ENCODE data around the gene ANKRD23. TPM values are rescaled to one million over a fixed set of nuclear protein-coding genes. Genes with fewer than 3 reads are reported as not detected.

The ANKRD23 gene
- total and polyA plus RNA-seq, 2 of the 13 experiments (the other 11 are each of a cell fraction or from before 2014, with no cell fraction given) = 1.5 to 1.6 TPM

DNA sequence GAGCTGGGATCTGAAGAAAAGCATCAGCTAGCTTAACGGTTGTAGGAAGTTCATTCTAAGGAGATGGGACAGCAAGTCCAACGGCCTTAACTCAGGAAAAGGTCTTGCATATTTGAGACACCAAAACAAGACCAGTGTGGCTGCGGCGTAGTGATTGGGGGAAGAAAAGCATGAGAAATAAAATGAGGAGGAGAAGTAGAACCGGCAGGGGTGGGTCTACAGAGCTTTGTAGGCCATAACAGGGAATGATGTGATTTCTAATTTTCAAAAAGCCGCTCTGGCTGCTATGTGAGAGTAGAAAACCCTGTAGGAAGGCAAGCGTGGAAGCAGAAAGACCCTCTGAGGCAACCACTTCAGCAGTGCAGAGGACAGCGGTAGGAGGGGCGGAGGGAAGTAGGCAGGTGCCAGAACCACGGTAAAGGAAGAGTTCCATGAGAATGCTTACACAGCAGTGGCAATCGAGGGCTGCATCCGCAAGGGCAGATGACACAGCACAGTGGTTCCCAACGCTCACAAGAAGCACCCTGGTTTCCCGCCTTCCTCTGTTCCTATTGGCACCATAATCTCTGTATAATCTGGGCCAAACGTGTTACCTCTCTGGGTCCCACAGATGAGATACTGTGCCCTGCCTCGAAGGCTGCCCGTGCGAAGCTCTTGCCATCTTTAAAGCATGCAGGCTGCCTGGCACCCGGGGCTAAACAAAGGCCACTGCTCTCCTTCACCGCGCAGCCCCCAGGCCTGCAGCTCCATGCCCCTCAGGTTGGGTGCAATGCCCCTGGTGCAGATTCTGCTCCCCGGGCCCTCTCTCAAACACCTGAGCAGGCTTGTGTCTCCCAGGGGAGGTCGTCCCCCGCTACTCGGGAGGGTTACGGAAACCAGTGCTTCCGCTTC is 13.2 kb upstream of the ANKRD23 start:
- ATAC-seq = peak; percentile 30
- ChIA-PET POLR2A (interaction anchor here (0.6 to 6.1 kb wide), 22 partner anchors 9 to 255 kb away, joined by 3 to 152 read pairs (median 6); partner anchors contain the start of genes CNNM3, CNNM4 and SEMA4C), CTCF (ENCODE audit: low intra/inter-chr PET ratio, low total read pairs) (interaction anchor here (0.6 to 2.4 kb wide), 4 partner anchors 12 to 103 kb away, joined by 3 to 29 read pairs (median 14); no protein-coding TSS in a partner anchor)
- peak; percentile 47 for DNase-seq (ENCODE audit: low spot score)
- H3K4me1 ChIP-seq (ENCODE audit: insufficient read depth, low read length) = peaks cover 54% of the 10 kb centered on the region
- H3K27ac ChIP-seq (ENCODE audit: extremely low read length, insufficient read depth, low read length) = peak overlapping the region; percentile 52
- no peaks in the 10 kb centered on the region; a peak in 1 of 5 replicates for H3K27me3 ChIP-seq (ENCODE audit: control insufficient read depth in 1 of 2, insufficient read depth in 2 of 2, low read length in 2 of 2)
- peaks cover 17 to 40% of the 10 kb centered on the region in 2 experiments; a peak in 4 of 5 replicates for H3K36me3 ChIP-seq (replicated peaks in 1 of 2; ENCODE audit: control insufficient read depth in 1 of 2, insufficient read depth in 2 of 2, low read length in 2 of 2)
- peak; percentile 69 for FAIRE-seq
- 8% methylated on average over 27 of the region's 27 CpGs for WGBS (ENCODE audit: low lambda C conversion rate)
- H2AFZ ChIP-seq (ENCODE audit: low read length) = no peak overlapping the region
- no TSS peak for BruUV-seq (replicated peaks)
- H3K9me3 ChIP-seq (ENCODE audit: low read length) = no peaks in the 10 kb centered on the region
- H4K20me1 ChIP-seq (ENCODE audit: insufficient read depth, low read length) = no peaks in the 10 kb centered on the region
- H3K4me2 ChIP-seq (ENCODE audit: low read depth, low read length) = peak overlapping the region; percentile 98
- peak overlapping the region; percentile 78 for H3K9ac ChIP-seq (ENCODE audit: insufficient read depth, low read depth, low read length)
- peaks cover 19% of the 10 kb centered on the region for H3K79me2 ChIP-seq (ENCODE audit: insufficient read depth, low read length)
- H3K4me3 ChIP-seq (replicated peaks in 1 of 3; ENCODE audit: insufficient read depth in 1 of 3, low read depth in 2 of 3, low read length in 3 of 3) = peak overlapping the region; percentile 73 to 84 (median 75)
- in situ Hi-C loops (cut with HindIII; ENCODE audit: extremely low pct_ligation_motif_present, low pct_unique_long_range_greater_than_20kb) (loop anchor here (5.0 kb wide), 1 partner anchor 95 kb away; no protein-coding TSS in a partner anchor), intact Hi-C loops (cut with micrococcal nuclease; ENCODE audit: unreplicated experiment) (loop anchor here (1.0 to 2.0 kb wide), 2 partner anchors 38 to 50 kb away; no protein-coding TSS in a partner anchor)
- TF ChIP-seq TARDBP (CRISPR knock-in tag; IDR thresholded peaks at IDR 0.05) = no peak
- 0 out of 2 replicates have a peak, but pooled peaks have one; percentile 20 for TF ChIP-seq ARID2 (CRISPR knock-in tag; IDR thresholded peaks at IDR 0.05; ENCODE audit: borderline replicate concordance)
- TF ChIP-seq ELF3 (CRISPR knock-in tag; IDR thresholded peaks at IDR 0.05) = peak; percentile 47; the same call in 1 of the 2 replicates
- TF ChIP-seq NRL (CRISPR knock-in tag; IDR thresholded peaks at IDR 0.05; ENCODE audit: borderline replicate concordance) = no peak
- TF ChIP-seq ZNF207 (IDR thresholded peaks at IDR 0.05; ENCODE audit: borderline replicate concordance) = no peak
- TF ChIP-seq, protein P1, sequence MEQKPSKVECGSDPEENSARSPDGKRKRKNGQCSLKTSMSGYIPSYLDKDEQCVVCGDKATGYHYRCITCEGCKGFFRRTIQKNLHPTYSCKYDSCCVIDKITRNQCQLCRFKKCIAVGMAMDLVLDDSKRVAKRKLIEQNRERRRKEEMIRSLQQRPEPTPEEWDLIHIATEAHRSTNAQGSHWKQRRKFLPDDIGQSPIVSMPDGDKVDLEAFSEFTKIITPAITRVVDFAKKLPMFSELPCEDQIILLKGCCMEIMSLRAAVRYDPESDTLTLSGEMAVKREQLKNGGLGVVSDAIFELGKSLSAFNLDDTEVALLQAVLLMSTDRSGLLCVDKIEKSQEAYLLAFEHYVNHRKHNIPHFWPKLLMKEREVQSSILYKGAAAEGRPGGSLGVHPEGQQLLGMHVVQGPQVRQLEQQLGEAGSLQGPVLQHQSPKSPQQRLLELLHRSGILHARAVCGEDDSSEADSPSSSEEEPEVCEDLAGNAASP (CRISPR knock-in tag; IDR thresholded peaks at IDR 0.05; ENCODE audit: borderline replicate concordance) = no peak
- 0 out of 2 replicates have a peak, but pooled peaks have one; percentile 12 for TF ChIP-seq RARG (CRISPR knock-in tag; IDR thresholded peaks at IDR 0.05; ENCODE audit: low read depth)
- no peak for TF ChIP-seq RORA (CRISPR knock-in tag; IDR thresholded peaks at IDR 0.05)
- TF ChIP-seq, protein P2, sequence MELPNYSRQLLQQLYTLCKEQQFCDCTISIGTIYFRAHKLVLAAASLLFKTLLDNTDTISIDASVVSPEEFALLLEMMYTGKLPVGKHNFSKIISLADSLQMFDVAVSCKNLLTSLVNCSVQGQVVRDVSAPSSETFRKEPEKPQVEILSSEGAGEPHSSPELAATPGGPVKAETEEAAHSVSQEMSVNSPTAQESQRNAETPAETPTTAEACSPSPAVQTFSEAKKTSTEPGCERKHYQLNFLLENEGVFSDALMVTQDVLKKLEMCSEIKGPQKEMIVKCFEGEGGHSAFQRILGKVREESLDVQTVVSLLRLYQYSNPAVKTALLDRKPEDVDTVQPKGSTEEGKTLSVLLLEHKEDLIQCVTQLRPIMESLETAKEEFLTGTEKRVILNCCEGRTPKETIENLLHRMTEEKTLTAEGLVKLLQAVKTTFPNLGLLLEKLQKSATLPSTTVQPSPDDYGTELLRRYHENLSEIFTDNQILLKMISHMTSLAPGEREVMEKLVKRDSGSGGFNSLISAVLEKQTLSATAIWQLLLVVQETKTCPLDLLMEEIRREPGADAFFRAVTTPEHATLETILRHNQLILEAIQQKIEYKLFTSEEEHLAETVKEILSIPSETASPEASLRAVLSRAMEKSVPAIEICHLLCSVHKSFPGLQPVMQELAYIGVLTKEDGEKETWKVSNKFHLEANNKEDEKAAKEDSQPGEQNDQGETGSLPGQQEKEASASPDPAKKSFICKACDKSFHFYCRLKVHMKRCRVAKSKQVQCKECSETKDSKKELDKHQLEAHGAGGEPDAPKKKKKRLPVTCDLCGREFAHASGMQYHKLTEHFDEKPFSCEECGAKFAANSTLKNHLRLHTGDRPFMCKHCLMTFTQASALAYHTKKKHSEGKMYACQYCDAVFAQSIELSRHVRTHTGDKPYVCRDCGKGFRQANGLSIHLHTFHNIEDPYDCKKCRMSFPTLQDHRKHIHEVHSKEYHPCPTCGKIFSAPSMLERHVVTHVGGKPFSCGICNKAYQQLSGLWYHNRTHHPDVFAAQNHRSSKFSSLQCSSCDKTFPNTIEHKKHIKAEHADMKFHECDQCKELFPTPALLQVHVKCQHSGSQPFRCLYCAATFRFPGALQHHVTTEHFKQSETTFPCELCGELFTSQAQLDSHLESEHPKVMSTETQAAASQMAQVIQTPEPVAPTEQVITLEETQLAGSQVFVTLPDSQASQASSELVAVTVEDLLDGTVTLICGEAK (IDR thresholded peaks at IDR 0.05) = no peak
- TF ChIP-seq, protein P2 (CRISPR knock-in tag; IDR thresholded peaks at IDR 0.05) = no peak
- no peak for TF ChIP-seq AKAP8 (CRISPR knock-in tag; IDR thresholded peaks at IDR 0.05)
- TF ChIP-seq KLF12 (CRISPR knock-in tag; IDR thresholded peaks at IDR 0.05; ENCODE audit: borderline replicate concordance) = no peak

All from HepG2 (cell line).